Gastrocnemius medialis (tissue), 4 donors: ENCODE results near the gene NUP214. TPM values are rescaled to one million over a fixed set of nuclear protein-coding genes. Genes with fewer than 3 reads are reported as not detected.
A peak's percentile ranks its signal among the peaks of the same experiment; 100 is the strongest.

Source experiments
- ATAC-seq, 2 donors: fragments of 150-250 bp; one replicate each; pipeline ENCODE4 v1.9.1; 2016
- DNase-seq, 2 donors: peaks; one replicate each; pipeline ENCODE4 v3.0.0-alpha.2; 2019
- H3K27ac ChIP-seq, 4 donors: fragments of 200-600 bp; sonication (generic); 1 replicate in 1 of 4; 2 replicates in 3 of 4; pipeline ENCODE4 v1.5.1; 2016 to 2018; ENCODE audit warnings: mild to moderate bottlenecking in 2 of 4, moderate library complexity in 1 of 4
- H3K27me3 ChIP-seq, 3 donors: fragments of 200-600 bp; sonication (generic) in 2 of 3; 1 replicate in 1 of 3; 2 replicates in 2 of 3; pipeline versions ENCODE4 v1.5.1 to v1.6.0; 2016 to 2019; ENCODE audit warnings: mild to moderate bottlenecking in 1 of 3, moderate library complexity in 1 of 3
- H3K36me3 ChIP-seq, 2 donors: fragments of 200-600 bp; sonication (generic) in 1 of 2; one replicate each; pipeline ENCODE4 v1.5.1; 2017 to 2018
- H3K4me1 ChIP-seq, 2 donors: fragments of 200-600 bp; sonication (generic) in 1 of 2; one replicate each; pipeline ENCODE4 v1.5.1; 2016 to 2017; ENCODE audit warnings: mild to moderate bottlenecking in 2 of 2
- H3K4me3 ChIP-seq, 4 donors: fragments of 200-600 bp; sonication (generic) in 3 of 4; 1 replicate in 1 of 4; 2 replicates in 3 of 4; pipeline ENCODE4 v1.5.1; 2016 to 2019; ENCODE audit warnings: mild to moderate bottlenecking in 2 of 4
- H3K9me3 ChIP-seq, 3 donors: fragments of 200-600 bp; sonication (generic) in 2 of 3; 1 replicate in 1 of 3; 2 replicates in 2 of 3; pipeline ENCODE4 v1.5.1; 2016 to 2019
- POLR2A ChIP-seq, 2 donors: fragments of 450-650 bp; IDR thresholded peaks; one replicate each; pipeline ENCODE4 v1.6.1; 2017; ENCODE audit warnings: antibody characterized with exemption in 2 of 2, mild to moderate bottlenecking in 2 of 2, moderate library complexity in 2 of 2
- in situ Hi-C, 4 donors: fragments of 200-750 bp; cut with MboI; loops; one replicate each; pipeline versions ENCODE4 v1.15.0 to v1.8.0; 2017; ENCODE audit warnings: low sequenced_read_pairs in 4 of 4
- intact Hi-C: fragments of 100-400 bp; cut with DNase I; formaldehyde crosslinking; loops from one replicate; pipeline ENCODE4 v1.15.1; 2023; ENCODE audit warnings: low total_unique reads
- total RNA-seq, 4 donors: library from RNA; depleted of rRNA; stranded (reverse); fragments of >200 nt; gene quantifications; one replicate each; pipeline versions ENCODE4 v1.1.0 to v1.2.3, GENCODE V29; 2016
- TF ChIP-seq, protein P1 (sequence below), 5 experiments: fragments of 450-650 bp in 3 of 5; fragments of 200-600 bp in 2 of 5; sonication (generic) in 2 of 5; IDR thresholded peaks in 4 of 5; conservative IDR thresholded peaks in 1 of 5; 1 replicate in 4 of 5; 2 replicates in 1 of 5; pipeline ENCODE4 v1.5.1; 2016 to 2019; ENCODE audit warnings: antibody characterized with exemption in 5 of 5, mild to moderate bottlenecking in 3 of 5, moderate library complexity in 3 of 5

The NUP214 gene
- total RNA-seq, 4 donors from 2014 or later = 24.2 to 47.5 (median 29.9) TPM

DNA sequence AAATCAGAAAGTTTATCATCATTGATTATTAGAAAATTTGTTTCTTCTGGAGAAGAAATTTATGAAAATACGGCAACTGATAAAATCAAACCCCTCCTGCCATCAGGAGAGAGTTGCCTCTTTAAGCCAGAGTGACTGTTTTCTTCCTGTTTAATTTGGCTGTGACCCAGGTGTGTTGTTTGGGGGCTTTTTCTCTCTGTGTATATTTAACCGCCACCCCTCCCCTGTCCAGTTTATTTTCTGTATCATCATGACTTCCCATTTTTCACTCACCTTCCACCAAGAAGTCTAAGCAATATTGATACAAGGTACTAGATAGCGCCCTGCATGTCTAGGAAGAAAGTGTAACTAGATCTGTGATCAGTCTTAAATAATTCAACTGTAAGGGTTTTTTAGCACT, 100.8 kb downstream of the NUP214 start:
- intact Hi-C loops (no loop called here), in situ Hi-C loops (no loop called here)
- Histone ChIP-seq H3K4me1 (peaks cover 4 to 10% of the 10 kb centered on the region in 2 donors), H3K27ac (no peak overlapping the region), H3K4me3 (no peak overlapping the region), H3K36me3 (peaks cover 0 to 39% of the 10 kb centered on the region in 2 donors), H3K9me3 (no peaks in the 10 kb centered on the region), H3K27me3 (no peaks in the 10 kb centered on the region)
- ATAC-seq (no peak), DNase-seq (no peak)
- TF ChIP-seq POLR2A (IDR thresholded peaks at IDR 0.05) = no peak
- TF ChIP-seq, protein P1, sequence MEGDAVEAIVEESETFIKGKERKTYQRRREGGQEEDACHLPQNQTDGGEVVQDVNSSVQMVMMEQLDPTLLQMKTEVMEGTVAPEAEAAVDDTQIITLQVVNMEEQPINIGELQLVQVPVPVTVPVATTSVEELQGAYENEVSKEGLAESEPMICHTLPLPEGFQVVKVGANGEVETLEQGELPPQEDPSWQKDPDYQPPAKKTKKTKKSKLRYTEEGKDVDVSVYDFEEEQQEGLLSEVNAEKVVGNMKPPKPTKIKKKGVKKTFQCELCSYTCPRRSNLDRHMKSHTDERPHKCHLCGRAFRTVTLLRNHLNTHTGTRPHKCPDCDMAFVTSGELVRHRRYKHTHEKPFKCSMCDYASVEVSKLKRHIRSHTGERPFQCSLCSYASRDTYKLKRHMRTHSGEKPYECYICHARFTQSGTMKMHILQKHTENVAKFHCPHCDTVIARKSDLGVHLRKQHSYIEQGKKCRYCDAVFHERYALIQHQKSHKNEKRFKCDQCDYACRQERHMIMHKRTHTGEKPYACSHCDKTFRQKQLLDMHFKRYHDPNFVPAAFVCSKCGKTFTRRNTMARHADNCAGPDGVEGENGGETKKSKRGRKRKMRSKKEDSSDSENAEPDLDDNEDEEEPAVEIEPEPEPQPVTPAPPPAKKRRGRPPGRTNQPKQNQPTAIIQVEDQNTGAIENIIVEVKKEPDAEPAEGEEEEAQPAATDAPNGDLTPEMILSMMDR (IDR thresholded peaks at IDR 0.05 in 4 of 5, conservative IDR thresholded peaks at IDR 0.05 in 1 of 5) = no peak

DNA sequence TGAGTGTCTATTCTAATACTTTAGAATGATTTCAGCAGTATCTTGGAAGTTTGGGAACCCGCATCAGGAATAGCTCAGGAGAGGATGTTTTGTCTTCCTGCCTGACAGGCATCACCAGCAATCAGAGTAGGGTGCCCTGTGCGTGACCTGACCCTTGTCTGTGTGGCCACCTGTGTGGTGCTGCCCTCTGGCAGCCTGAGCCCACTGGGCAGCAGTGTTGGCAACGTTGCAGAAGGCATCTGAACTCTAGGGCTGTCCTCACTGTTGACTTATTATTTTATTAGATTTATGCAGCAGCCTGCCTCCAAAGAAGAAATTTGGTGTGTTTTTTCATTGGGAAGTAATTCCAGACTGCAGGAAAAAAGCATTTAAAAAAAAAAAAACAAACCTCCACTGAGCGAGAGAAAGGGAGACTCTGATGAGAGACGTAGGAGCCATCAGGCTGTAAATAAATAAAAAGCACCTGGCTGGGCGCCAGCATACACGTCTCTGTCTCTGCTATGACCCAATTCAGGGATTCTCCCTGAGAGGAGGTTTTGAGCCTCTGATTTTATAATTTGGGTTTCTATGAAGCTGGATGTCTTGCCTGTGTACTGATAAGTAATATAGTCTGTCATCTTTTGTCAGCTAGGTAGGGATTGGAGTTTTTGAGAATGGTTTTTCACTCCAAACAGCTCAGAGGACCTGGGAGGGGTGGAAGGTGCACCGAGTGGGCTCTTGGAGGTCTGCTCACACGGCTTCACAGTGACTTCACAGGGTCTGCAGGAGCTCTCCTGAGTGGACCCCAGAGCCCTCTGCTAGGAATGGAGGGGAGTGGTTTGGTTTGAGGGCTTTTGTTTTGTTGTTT, 101.9 kb downstream of the NUP214 start:
- Histone ChIP-seq H3K4me1 (peaks cover 4 to 10% of the 10 kb centered on the region in 2 donors), H3K9me3 (no peaks in the 10 kb centered on the region), H3K27me3 (no peaks in the 10 kb centered on the region), H3K36me3 (peaks cover 0 to 50% of the 10 kb centered on the region in 2 donors), H3K27ac (no peak overlapping the region), H3K4me3 (no peak overlapping the region)
- in situ Hi-C loops = no loop called here
- DNase-seq = no peak
- intact Hi-C loops = no loop called here
- TF ChIP-seq POLR2A (IDR thresholded peaks at IDR 0.05) = no peak
- TF ChIP-seq, protein P1 (IDR thresholded peaks at IDR 0.05 in 4 of 5, conservative IDR thresholded peaks at IDR 0.05 in 1 of 5) = no peak
- ATAC-seq = no peak

DNA sequence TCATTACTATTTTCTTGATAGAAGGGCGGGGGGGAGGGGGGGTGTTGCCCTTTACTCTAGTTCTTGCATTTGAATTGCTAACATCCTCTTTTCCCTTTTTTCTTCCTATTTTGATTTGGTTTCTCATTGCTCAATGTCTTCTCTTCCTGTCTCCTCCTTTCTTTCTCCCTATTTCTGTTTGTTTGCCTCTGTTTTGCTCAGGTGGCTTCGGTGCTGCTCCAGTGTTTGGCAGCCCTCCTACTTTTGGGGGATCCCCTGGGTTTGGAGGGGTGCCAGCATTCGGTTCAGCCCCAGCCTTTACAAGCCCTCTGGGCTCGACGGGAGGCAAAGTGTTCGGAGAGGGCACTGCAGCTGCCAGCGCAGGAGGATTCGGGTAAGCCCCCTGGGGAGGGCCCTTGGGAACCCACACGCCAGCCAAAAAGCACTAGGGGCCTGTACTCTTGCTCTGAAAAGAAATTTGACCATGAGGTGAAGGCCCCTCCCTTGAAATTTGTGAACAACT, 102.6 kb downstream of the NUP214 start:
- no peak for TF ChIP-seq POLR2A (IDR thresholded peaks at IDR 0.05)
- TF ChIP-seq, protein P1 (IDR thresholded peaks at IDR 0.05 in 4 of 5, conservative IDR thresholded peaks at IDR 0.05 in 1 of 5) = no peak
- DNase-seq (no peak), ATAC-seq (no peak)
- Histone ChIP-seq H3K36me3 (peaks cover 0 to 53% of the 10 kb centered on the region in 2 donors), H3K4me3 (peak overlapping the region in 1 of 4 donors; percentile 10), H3K27me3 (no peaks in the 10 kb centered on the region), H3K27ac (no peak overlapping the region), H3K4me1 (peaks cover 4 to 10% of the 10 kb centered on the region in 2 donors), H3K9me3 (no peaks in the 10 kb centered on the region)
- intact Hi-C loops = no loop called here
- in situ Hi-C loops = no loop called here

DNA sequence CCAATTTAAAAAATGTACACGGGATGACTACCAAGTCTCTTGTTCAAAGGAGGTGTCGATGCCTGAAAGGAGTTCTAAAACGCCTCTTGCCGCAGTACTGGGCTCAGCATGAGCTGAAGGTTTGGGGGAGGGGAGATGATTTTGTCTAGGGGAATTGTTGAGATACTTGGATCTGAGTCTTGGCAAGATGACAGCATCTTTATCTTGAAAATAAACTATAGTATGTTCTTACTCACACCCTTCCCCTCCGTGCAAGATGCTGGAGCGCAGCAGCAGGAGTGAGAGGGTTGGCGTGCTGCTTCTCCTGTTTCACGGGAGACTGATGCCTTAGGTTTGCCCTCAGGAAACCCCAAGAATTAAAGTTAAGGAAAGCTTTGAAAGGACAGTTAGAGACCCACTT, 103.6 kb downstream of the NUP214 start:
- ATAC-seq (no peak), DNase-seq (no peak)
- peak overlapping the region in 1 of 4 donors; percentile 10 for H3K4me3 ChIP-seq
- H3K36me3 ChIP-seq = peaks cover 0 to 59% of the 10 kb centered on the region in 2 donors
- no peak for TF ChIP-seq POLR2A (IDR thresholded peaks at IDR 0.05)
- TF ChIP-seq, protein P1 (IDR thresholded peaks at IDR 0.05 in 4 of 5, conservative IDR thresholded peaks at IDR 0.05 in 1 of 5) = no peak
- in situ Hi-C loops (no loop called here), intact Hi-C loops (no loop called here)
- H3K27me3 ChIP-seq = no peaks in the 10 kb centered on the region
- H3K9me3 ChIP-seq = no peaks in the 10 kb centered on the region
- H3K27ac ChIP-seq = no peak overlapping the region
- peaks cover 4 to 10% of the 10 kb centered on the region in 2 donors for H3K4me1 ChIP-seq
